HG02885 (cell line): ENCODE data around the gene CORO1C.
"Not testable (repeated sequence)": the region's sequence is repeated elsewhere in the genome, so short reads cannot be mapped to it uniquely, and the experiment has no call there.

Experiments used
- ATAC-seq: cut with Tn5 transposase; IDR thresholded peaks from one replicate; pipeline ENCODE4 v1.9.1; 2021; ENCODE audit warnings: mild to moderate bottlenecking; ENCODE audit not compliant: unreplicated experiment, poor library complexity

Gene CORO1C

GRCh38 chr12:108679106-108679681 lies 52.1 kb downstream of the CORO1C start:
- ATAC-seq: no peak

GRCh38 chr12:108678104-108678730 lies 53.1 kb downstream of the CORO1C start:
- no peak for ATAC-seq

- ATAC-seq: no peak
These were observed 53.9 kb downstream of the CORO1C start for GRCh38 chr12:108677381-108677780.

- ATAC-seq: no peak
These were observed 54.6 kb downstream of the CORO1C start for GRCh38 chr12:108676707-108677106.

- no peak for ATAC-seq
These were observed 55.5 kb downstream of the CORO1C start for GRCh38 chr12:108675792-108676191.

DNA sequence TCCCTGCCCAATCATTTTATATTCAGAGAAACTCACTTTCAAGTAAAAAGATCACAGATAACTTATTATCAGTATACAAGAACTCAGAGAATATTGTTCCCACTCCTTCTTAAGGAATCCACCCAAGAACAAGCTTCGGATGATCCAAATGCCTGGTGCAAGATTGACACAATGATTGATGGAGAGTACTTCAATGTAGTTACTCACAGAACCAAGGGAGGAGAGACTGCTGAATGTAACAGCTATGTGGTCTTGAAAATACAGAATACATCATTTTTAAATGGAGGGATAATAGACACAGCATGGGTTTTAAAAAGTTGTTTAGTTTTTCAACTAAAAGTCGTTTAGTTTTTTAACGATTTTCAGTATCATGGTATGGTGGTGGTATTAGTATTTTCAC lies 59.3 kb downstream of the CORO1C start:
- no peak for ATAC-seq

DNA sequence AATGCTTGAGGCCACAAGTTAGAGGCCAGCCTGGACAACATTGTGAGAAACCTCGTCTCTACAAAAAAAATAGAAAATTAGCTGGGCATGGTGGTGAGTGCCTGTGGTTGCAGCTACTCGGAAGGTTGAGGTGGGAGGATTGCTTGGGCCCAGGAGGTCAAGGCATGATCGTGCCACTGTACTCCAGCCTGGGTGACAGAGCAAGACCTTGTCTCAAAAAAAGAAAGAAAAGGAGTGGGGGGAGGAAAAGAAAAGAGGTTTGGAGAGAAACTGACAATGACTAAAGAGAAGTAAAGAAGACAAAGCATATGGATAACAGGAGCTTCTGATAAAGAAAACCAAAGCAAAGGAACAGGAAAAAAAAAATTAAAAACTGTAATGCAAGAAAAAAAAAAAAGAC lies 60.2 kb downstream of the CORO1C start:
- ATAC-seq: no peak

- no peak for ATAC-seq
These were observed 61.2 kb downstream of the CORO1C start for GRCh38 chr12:108670066-108670631.

GRCh38 chr12:108668542-108668941 lies 62.8 kb downstream of the CORO1C start:
- no peak for ATAC-seq

DNA sequence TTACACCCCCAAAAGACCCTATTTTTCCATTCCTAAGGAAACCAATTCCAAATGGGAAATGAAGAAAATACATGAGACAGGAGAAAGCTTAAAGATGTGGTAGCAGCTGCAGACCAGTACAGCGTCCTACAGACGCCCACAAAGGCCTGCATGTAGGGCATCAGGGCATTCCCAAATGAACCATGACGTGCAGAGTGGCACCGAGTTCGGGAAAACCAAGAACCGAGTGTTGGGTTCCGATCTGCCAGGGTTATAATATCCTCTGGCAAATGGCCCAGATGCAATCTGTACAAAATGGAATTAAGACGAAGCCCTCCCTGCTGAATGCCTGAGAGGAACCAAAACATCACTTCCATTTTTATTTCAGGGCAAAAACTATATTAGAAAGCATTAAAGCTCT lies 63.3 kb downstream of the CORO1C start:
- ATAC-seq: no peak

GRCh38 chr12:108667349-108667748 lies 64.0 kb downstream of the CORO1C start:
- no peak for ATAC-seq

DNA sequence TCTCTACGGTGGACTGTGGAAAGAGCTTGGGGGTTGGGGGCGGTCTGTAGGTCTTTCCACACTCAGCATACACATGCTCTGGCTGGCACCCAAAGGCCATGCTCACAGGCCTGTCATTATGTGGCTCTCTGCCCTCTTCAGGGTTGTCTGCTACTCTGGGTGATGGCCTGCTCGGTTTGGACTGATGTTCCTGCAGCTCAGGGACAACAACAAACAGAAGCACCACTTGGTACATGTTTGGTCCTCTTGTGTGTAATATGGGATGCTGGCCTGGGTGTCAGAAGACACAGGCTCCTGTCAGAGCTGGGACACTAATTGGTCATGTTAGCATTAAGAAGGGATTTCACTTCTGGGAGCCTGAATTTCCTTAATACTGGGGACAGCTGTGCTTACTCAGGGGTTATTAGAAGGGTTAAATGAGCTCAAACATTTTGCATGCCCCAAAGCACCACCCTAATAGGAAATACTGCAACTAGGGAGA lies 64.9 kb downstream of the CORO1C start:
- ATAC-seq: no peak

DNA sequence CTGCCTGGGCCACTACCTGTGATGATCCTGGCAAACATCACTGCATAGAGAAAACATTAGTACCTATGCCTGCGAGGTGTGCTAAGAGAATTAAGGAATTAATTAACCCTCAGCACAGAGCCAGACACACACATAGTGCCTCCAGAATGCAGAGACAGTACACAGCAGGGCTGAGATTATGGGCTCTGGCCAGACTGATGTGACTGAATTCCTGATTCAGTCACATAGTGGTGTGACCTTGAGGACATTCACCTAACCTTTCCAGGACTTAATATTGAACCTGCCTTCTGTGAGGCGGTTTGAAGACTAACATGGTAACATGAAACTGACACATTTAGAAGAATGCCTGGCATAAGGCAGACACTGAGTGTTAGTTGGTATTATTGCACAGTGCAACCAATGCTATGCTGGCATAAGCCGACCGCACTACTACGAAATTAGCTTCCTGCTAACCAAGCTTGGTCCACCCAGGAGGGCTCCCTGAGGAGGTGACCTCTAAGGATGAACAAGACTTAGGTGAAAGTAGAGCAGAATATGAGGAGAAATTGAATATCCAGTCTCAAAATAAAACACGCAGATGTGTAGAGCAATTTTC lies 65.6 kb downstream of the CORO1C start:
- no peak for ATAC-seq

GRCh38 chr12:108664338-108665258 lies 66.7 kb downstream of the CORO1C start:
- peak; percentile 77 for ATAC-seq

GRCh38 chr12:108663324-108664015 lies 67.8 kb downstream of the CORO1C start:
- ATAC-seq: no peak

DNA sequence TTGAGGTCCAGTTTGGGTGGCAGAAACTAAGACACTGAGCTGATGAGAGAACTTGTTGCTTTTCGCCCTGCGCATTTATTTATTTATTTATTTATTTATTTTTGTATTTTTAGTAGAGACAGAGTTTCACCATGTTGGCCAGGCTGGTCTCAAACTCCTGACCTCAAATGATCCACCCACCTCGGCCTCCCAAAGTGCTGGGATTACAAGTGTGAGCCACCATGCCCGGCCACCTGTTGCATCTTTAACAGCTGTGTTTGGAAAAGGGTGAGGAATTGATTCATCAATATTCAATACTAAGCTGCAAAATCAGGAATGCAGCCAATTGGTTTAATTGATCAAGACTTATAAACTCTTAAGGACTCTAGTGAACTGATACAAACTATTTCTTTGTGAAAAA lies 73.2 kb downstream of the CORO1C start:
- not testable (repeated sequence) for ATAC-seq

DNA sequence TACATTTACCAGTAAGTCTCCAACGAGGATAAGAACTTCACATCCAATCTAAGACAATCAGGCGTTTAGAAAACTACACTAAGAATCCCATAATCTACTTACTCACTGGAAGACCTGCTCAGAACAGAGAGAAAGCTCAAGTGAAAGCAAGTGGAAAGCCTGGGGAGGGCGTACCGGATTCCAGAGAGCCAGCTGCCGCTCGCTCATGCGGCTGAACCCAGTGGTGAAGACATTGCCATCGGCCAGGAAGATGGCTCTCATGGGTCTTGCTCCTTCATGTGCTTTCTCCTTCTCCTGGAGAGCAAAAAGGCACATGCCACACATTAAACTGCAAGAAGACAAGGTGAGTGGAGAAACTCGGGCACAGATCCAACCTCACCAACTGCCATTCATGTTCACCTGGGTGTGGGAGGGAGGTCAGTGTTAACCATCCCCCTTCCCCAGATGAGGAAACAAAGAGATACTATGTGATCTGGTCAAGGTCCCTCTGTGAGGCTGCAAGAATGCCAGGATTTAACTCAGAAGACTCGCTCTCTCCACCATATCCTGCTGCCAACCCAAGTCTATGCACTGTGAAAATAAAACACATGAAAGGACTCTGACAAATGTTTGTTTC lies 74.1 kb downstream of the CORO1C start:
- no peak for ATAC-seq

GRCh38 chr12:108656247-108656646 lies 75.1 kb downstream of the CORO1C start:
- ATAC-seq: not testable (repeated sequence)

DNA sequence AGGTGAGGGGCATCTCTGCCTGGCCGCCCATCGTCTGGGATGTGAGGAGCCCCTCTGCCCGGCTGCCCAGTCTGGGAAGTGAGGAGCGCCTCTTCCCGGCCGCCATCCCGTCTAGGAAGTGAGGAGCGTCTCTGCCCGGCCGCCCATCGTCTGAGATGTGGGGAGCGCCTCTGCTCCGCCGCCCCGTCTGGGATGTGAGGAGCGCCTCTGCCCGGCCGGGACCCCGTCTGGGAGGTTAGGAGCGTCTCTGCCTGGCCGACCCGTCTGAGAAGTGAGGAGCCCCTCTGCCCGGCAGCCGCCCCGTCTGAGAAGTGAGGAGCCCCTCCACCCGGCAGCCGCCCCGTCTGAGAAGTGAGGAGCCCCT lies 75.5 kb downstream of the CORO1C start:
- not testable (repeated sequence) for ATAC-seq
